ENCODE data around the gene MANF. TPM values are rescaled to one million over a fixed set of nuclear protein-coding genes. Genes with fewer than 3 reads are reported as not detected.

MANF gene
- polyA plus RNA-seq, 5 donors, result 94.6 to 114 (median 103) TPM

DNA sequence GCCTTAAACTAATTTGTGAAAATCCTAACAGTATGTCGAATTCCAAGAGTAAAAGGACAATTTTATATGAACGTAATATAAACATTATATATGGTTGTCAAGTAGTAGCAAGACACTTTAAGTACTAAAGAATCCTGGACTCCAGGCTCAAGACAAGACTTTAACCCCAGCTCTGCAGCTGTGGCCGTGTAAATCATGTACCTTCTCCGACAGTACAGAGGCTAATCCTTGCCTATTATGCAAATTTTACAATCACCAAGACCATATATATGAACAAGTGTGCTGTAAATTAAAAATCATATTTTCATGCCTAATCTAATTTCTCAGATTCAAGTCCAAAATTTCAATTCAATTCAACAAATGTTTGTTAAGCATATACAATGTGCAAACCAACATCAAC lies 41.8 kb downstream of the MANF start:
- DNase-seq, result no peak

DNA sequence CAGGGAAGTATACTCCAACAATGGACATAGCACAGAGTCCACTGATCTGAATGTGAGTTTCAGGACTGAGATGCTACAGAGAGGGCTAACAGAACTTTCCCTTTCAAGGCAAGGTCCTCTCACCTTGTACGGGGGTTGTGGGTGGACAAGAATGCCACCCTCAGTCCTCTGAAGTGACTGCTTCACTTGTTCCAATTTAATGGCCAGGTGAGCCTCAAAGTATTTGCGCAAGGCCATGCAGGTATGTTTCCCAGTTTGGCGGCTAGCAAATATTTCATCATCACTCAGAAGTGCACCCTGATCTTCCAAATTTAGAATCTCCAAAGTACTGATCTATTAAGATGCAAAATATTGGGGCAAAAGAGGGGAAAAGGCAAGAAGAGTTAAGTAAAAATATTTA lies 44.0 kb downstream of the MANF start:
- DNase-seq, result no peak

DNA sequence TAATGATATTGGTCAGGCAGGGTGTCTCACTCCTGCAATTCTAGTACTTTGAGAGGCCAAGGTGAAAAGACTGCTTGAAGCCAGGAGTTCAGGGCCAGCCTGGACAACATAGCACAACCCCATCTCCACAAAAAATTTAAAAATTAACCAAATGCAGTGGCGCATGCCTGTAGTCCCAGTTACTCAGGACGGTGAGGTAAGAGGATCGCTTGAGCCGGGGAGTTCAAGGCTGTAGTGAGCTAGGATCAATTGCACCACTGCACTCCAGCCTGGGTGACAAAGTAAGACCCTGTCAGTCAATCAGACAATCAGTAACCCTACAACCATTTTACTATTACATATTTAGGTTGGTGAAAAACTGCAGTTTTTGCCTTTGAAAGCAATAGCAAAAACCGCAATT lies 49.0 kb downstream of the MANF start:
- DNase-seq, result no peak

DNA sequence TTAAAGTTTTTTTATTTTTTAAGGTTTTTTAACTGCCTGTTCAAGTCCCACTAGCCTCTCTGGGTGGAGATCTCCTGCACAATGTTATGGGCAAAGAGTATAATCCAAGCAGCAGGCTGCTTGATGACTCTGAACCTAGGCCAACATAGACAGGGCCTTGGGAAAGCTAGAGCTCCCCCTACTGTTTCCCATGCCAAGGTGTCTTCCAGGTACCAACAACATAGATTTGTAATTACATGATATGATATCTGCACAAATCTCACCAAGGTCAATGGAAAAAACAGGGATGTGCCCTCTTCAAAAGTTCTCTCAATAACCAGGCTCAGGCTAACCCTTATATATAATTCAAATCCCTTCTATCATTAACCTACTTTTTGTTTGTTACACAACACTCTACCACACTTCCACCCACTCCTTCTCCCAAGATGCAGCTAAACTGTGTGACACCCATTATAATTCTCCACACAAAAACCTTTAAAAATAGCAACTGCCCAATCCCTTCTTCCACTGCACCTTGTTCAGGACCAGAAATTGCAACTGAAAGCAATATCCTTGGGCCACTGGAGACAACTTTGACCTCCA lies 49.7 kb downstream of the MANF start:
- peak; percentile 6 to 7 for DNase-seq

DNA sequence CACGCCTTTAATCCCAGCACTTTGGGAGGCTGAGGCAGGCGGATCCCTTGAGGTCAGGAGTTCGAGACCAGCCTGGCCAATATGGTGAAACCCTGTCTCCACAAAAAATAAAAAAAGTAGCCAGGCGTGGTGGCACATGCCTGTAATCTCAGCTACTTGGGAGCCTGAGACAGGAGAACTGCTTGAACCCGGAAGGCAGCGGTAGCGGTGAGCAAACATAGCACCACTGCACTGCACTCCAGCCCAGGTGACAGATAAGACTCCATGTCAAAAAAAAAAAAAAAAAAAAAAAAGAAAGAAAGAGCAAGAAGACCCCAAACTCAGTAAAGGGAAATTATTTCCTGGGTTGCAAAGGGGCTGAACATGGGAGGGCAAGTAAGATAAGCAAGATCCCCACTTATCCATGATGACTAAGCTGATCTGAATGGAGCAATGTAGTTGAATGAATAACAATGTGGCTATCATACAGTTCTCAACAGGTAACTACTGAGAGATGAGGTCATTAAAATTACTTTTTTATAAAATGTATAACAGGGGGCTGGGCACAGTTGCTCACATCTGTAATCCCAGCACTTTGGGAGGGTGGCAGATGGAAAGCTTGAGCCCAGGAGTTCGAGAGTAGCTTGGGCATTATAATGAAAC lies 52.0 kb downstream of the MANF start:
- DNase-seq, result no peak

Other genes starting within 250 kb of the MANF start
- 10 to 100 TPM; 31.2 to 38.6 (median 37.4) TPM for gene RBM15B, start 6.0 kb downstream of the MANF start, polyA plus RNA-seq (ENCODE audit: insufficient read depth in 1 of 5, insufficient read length in 5 of 5, low replicate concordance in 1 of 5)
- gene DCAF1, start 114.7 kb downstream of the MANF start, polyA plus RNA-seq (ENCODE audit: insufficient read depth in 1 of 5, insufficient read length in 5 of 5, low replicate concordance in 1 of 5), result 10 to 100 TPM; 21.9 to 28.0 (median 26.4) TPM
- gene RAD54L2, start 153.4 kb downstream of the MANF start, polyA plus RNA-seq (ENCODE audit: insufficient read depth in 1 of 5, insufficient read length in 5 of 5, low replicate concordance in 1 of 5), result 10 to 100 TPM; 14.6 to 19.4 (median 16.5) TPM